ENCODE measurements around the gene KDM5A.
"Not testable (repeated sequence)": the region's sequence is repeated elsewhere in the genome, so short reads cannot be mapped to it uniquely, and the experiment has no call there.

The KDM5A gene

GRCh38 chr12:238736-239398 lies 150.3 kb downstream of the KDM5A start:
- DNase-seq (ENCODE audit: low read depth) = no peak

- no peak for DNase-seq (ENCODE audit: low read depth)
Measured at GRCh38 chr12:238116-238515, 151.0 kb downstream of the KDM5A start.

- DNase-seq (ENCODE audit: low read depth) = no peak
Measured at GRCh38 chr12:237026-237815, 151.9 kb downstream of the KDM5A start.

- DNase-seq (ENCODE audit: low read depth) = no peak
Measured at GRCh38 chr12:236445-236844, 152.7 kb downstream of the KDM5A start.

- DNase-seq (ENCODE audit: low read depth) = not testable (repeated sequence)
Measured at GRCh38 chr12:235967-236366, 153.2 kb downstream of the KDM5A start.

- no peak for DNase-seq (ENCODE audit: low read depth)
Measured at GRCh38 chr12:234891-235415, 154.2 kb downstream of the KDM5A start.

- no peak for DNase-seq (ENCODE audit: low read depth)
Measured at GRCh38 chr12:234019-234418, 155.1 kb downstream of the KDM5A start.

GRCh38 chr12:233615-233968 lies 155.5 kb downstream of the KDM5A start:
- DNase-seq (ENCODE audit: low read depth) = no peak

GRCh38 chr12:232731-233614 lies 156.1 kb downstream of the KDM5A start:
- DNase-seq (ENCODE audit: low read depth) = no peak

GRCh38 chr12:230925-231671 lies 158.0 kb downstream of the KDM5A start:
- no peak for DNase-seq (ENCODE audit: low read depth)
